Trophoblast cell (in vitro differentiated cells and primary cell): ENCODE results near the gene ALOX15.

Experiments
- DNase-seq, 2 donors: peaks; one replicate each; pipeline ENCODE4 v3.0.0-alpha.2; 2016
- H2AFZ ChIP-seq: 2 replicates; pipeline ENCODE4 v1.6.1; 2013; ENCODE audit warnings: low read length, moderate library complexity, mild to moderate bottlenecking; ENCODE audit not compliant: insufficient read depth, poor library complexity
- H2AK5ac ChIP-seq: 2 replicates; pipeline ENCODE4 v1.6.1; 2013; ENCODE audit warnings: mild to moderate bottlenecking, low read length
- H2BK120ac ChIP-seq: 2 replicates; pipeline ENCODE4 v1.6.1; 2013; ENCODE audit warnings: low read length, mild to moderate bottlenecking, moderate library complexity; ENCODE audit not compliant: insufficient read depth, poor library complexity
- H2BK12ac ChIP-seq: 2 replicates; pipeline ENCODE4 v1.6.1; 2013; ENCODE audit warnings: mild to moderate bottlenecking, low read length, moderate library complexity
- H2BK5ac ChIP-seq: 2 replicates; pipeline ENCODE4 v1.6.1; 2013; ENCODE audit warnings: low read length, low read depth, moderate library complexity, mild to moderate bottlenecking; ENCODE audit not compliant: poor library complexity
- H3K14ac ChIP-seq: 2 replicates; pipeline ENCODE4 v1.6.1; 2013; ENCODE audit warnings: mild to moderate bottlenecking, low read length
- H3K18ac ChIP-seq: 2 replicates; pipeline ENCODE4 v1.6.1; 2013; ENCODE audit warnings: mild to moderate bottlenecking, low read length
- H3K23ac ChIP-seq: 2 replicates; pipeline ENCODE4 v1.6.1; 2013; ENCODE audit warnings: low read length
- H3K27ac ChIP-seq: 2 replicates; pipeline ENCODE4 v1.5.1; 2013; ENCODE audit warnings: low read depth, mild to moderate bottlenecking, inconsistent platforms, low read length, moderate library complexity
- H3K27me3 ChIP-seq: 2 replicates; pipeline ENCODE4 v1.6.1; 2013; ENCODE audit warnings: inconsistent platforms, mild to moderate bottlenecking, low read length, moderate library complexity; ENCODE audit not compliant: insufficient read depth
- H3K36me3 ChIP-seq, 2 experiments: 1 replicate in 1 of 2; 2 replicates in 1 of 2; pipeline ENCODE4 v1.6.1; 2013; ENCODE audit warnings: low read length in 2 of 2, mild to moderate bottlenecking in 2 of 2, moderate library complexity in 1 of 2; ENCODE audit not compliant: insufficient read depth in 2 of 2, control insufficient read depth in 1 of 2
- H3K4ac ChIP-seq: 2 replicates; pipeline ENCODE4 v1.6.1; 2013; ENCODE audit warnings: low read depth, mild to moderate bottlenecking, low read length, moderate library complexity
- H3K4me1 ChIP-seq, 2 experiments: 1 replicate in 1 of 2; 2 replicates in 1 of 2; pipeline ENCODE4 v1.6.1; 2013; ENCODE audit warnings: low read length in 2 of 2, mild to moderate bottlenecking in 2 of 2, moderate library complexity in 1 of 2; ENCODE audit not compliant: insufficient read depth in 2 of 2, control insufficient read depth in 1 of 2
- H3K4me2 ChIP-seq: 2 replicates; pipeline ENCODE4 v1.6.1; 2013; ENCODE audit warnings: inconsistent platforms, mild to moderate bottlenecking, low read length, moderate library complexity
- H3K4me3 ChIP-seq: 2 replicates; pipeline ENCODE4 v1.5.1; 2013; ENCODE audit warnings: mild to moderate bottlenecking, low read depth, low read length, inconsistent platforms
- H3K79me1 ChIP-seq: one replicate; pipeline ENCODE4 v1.6.1; 2013; ENCODE audit warnings: low read length
- H3K79me2 ChIP-seq: 2 replicates; pipeline ENCODE4 v1.6.1; 2013; ENCODE audit warnings: low read length, mild to moderate bottlenecking; ENCODE audit not compliant: control insufficient read depth, insufficient read depth, poor library complexity
- H3K9ac ChIP-seq: 2 replicates; pipeline ENCODE4 v1.6.1; 2013; ENCODE audit warnings: mild to moderate bottlenecking, low read length
- H3K9me3 ChIP-seq: 2 replicates; pipeline ENCODE4 v1.6.1; 2013; ENCODE audit warnings: low read depth, mild to moderate bottlenecking, control low read depth, inconsistent platforms, low read length; ENCODE audit not compliant: insufficient read depth
- H4K12ac ChIP-seq: 2 replicates; pipeline ENCODE4 v1.6.1; 2013; ENCODE audit warnings: low read depth, mild to moderate bottlenecking, low read length, moderate library complexity
- H4K8ac ChIP-seq: 2 replicates; pipeline ENCODE4 v1.6.1; 2013; ENCODE audit warnings: low read depth, mild to moderate bottlenecking, low read length, moderate library complexity
- H4K91ac ChIP-seq: one replicate; pipeline ENCODE4 v1.6.1; 2013; ENCODE audit warnings: low read depth, mild to moderate bottlenecking, low read length, moderate library complexity
- WGBS: extraction: QIAGEN DNeasy Blood & Tissue Kit; methylation state at CpG from one replicate; pipeline ENCODE4 v1.1.7; 2013; ENCODE audit warnings: missing lambda C conversion rate; ENCODE audit not compliant: insufficient read length, insufficient coverage; ENCODE audit errors: extremely low coverage; 5-methylcytosine and 5-hydroxymethylcytosine counted together

The ALOX15 gene

GRCh38 chr17:4664230-4664629 lies 22.8 kb upstream of the ALOX15 start:
- H3K23ac ChIP-seq, result no peak overlapping the region
- WGBS, result no CpG with 5 or more reads among the region's 9 CpGs

GRCh38 chr17:4663711-4664110 lies 22.2 kb upstream of the ALOX15 start:
- no peak overlapping the region for H2BK12ac ChIP-seq
- H4K12ac ChIP-seq, result no peak overlapping the region
- no peaks in the 10 kb centered on the region for H3K9me3 ChIP-seq
- no peak overlapping the region for H3K23ac ChIP-seq
- no peak for DNase-seq
- no peak overlapping the region for H2BK120ac ChIP-seq
- no peaks in the 10 kb centered on the region for H3K27me3 ChIP-seq
- no peaks in the 10 kb centered on the region for H3K36me3 ChIP-seq
- H2BK5ac ChIP-seq, result no peak overlapping the region
- no peak overlapping the region for H3K4me3 ChIP-seq
- H3K14ac ChIP-seq, result no peak overlapping the region
- no peak overlapping the region for H3K18ac ChIP-seq
- H2AFZ ChIP-seq, result no peak overlapping the region
- no peak overlapping the region for H2AK5ac ChIP-seq
- no peak overlapping the region for H3K27ac ChIP-seq
- no peaks in the 10 kb centered on the region for H3K79me2 ChIP-seq
- no peaks in the 10 kb centered on the region for H3K79me1 ChIP-seq
- WGBS, result no CpG with 5 or more reads among the region's 8 CpGs
- H3K4ac ChIP-seq, result no peak overlapping the region
- H3K4me2 ChIP-seq, result no peak overlapping the region
- H3K9ac ChIP-seq, result no peak overlapping the region
- no peak overlapping the region for H4K8ac ChIP-seq
- H3K4me1 ChIP-seq, result no peaks in the 10 kb centered on the region
- H4K91ac ChIP-seq, result no peak overlapping the region

More at GRCh38 chr17:4664230-4664629, 22.8 kb upstream of the ALOX15 start:
- Histone ChIP-seq H3K27ac (no peak overlapping the region), H3K4ac (no peak overlapping the region), H3K18ac (no peak overlapping the region), H3K79me1 (no peaks in the 10 kb centered on the region), H3K27me3 (no peaks in the 10 kb centered on the region), H3K4me2 (no peak overlapping the region), H2BK120ac (no peak overlapping the region), H3K9me3 (no peaks in the 10 kb centered on the region), H4K91ac (no peak overlapping the region), H4K12ac (no peak overlapping the region), H3K79me2 (no peaks in the 10 kb centered on the region), H3K9ac (no peak overlapping the region), H3K4me1 (no peaks in the 10 kb centered on the region), H3K4me3 (no peak overlapping the region), H3K36me3 (no peaks in the 10 kb centered on the region), H2AFZ (no peak overlapping the region), H2BK5ac (no peak overlapping the region), H3K14ac (no peak overlapping the region), H4K8ac (no peak overlapping the region), H2BK12ac (no peak overlapping the region), H2AK5ac (no peak overlapping the region)
- DNase-seq, result no peak

GRCh38 chr17:4658478-4659305 lies 17.2 kb upstream of the ALOX15 start:
- no CpG with 5 or more reads among the region's 6 CpGs for WGBS
- Histone ChIP-seq H4K8ac (no peak overlapping the region), H4K91ac (no peak overlapping the region), H2AK5ac (no peak overlapping the region), H3K4me2 (no peak overlapping the region), H3K18ac (no peak overlapping the region), H3K4me3 (no peak overlapping the region), H3K9me3 (no peaks in the 10 kb centered on the region), H3K14ac (no peak overlapping the region), H3K27me3 (no peaks in the 10 kb centered on the region), H3K79me1 (no peaks in the 10 kb centered on the region), H3K9ac (no peak overlapping the region), H3K79me2 (no peaks in the 10 kb centered on the region), H2BK5ac (no peak overlapping the region), H3K36me3 (no peaks in the 10 kb centered on the region), H2AFZ (no peak overlapping the region), H2BK120ac (no peak overlapping the region), H3K4ac (no peak overlapping the region), H3K23ac (no peak overlapping the region), H4K12ac (no peak overlapping the region), H3K27ac (peak overlapping the region; percentile 61), H3K4me1 (no peaks in the 10 kb centered on the region), H2BK12ac (no peak overlapping the region)
- peak in 1 of 2 donors; percentile 8 for DNase-seq

- DNase-seq, result peak in 1 of 2 donors; percentile 46
- Histone ChIP-seq H4K91ac (peak overlapping the region; percentile 61), H2AK5ac (no peak overlapping the region), H4K8ac (no peak overlapping the region), H2BK5ac (no peak overlapping the region), H3K79me1 (no peaks in the 10 kb centered on the region), H4K12ac (no peak overlapping the region), H3K14ac (no peak overlapping the region), H3K79me2 (no peaks in the 10 kb centered on the region), H3K36me3 (no peaks in the 10 kb centered on the region), H3K4me3 (no peak overlapping the region), H2BK12ac (no peak overlapping the region), H3K4me2 (no peak overlapping the region), H3K27me3 (no peaks in the 10 kb centered on the region), H2BK120ac (no peak overlapping the region), H3K4me1 (no peaks in the 10 kb centered on the region), H3K18ac (no peak overlapping the region), H3K4ac (no peak overlapping the region), H3K27ac (peak overlapping the region; percentile 81), H3K9me3 (no peaks in the 10 kb centered on the region), H3K23ac (no peak overlapping the region), H3K9ac (no peak overlapping the region), H2AFZ (no peak overlapping the region)
- no CpG with 5 or more reads among the region's 2 CpGs for WGBS
Observed at GRCh38 chr17:4657678-4658077, 16.2 kb upstream of the ALOX15 start.
